Vagina (tissue), 2 donors: ENCODE data around the gene TMPRSS15.

Experiments
- CTCF ChIP-seq, 3 experiments: fragments of 450-650 bp in 2 of 3; fragments of 200-600 bp in 1 of 3; sonication (generic) in 1 of 3; IDR thresholded peaks; one replicate each; pipeline ENCODE4 v1.5.1; 2017 to 2019; ENCODE audit warnings: antibody characterized with exemption in 3 of 3, mild to moderate bottlenecking in 2 of 3, moderate library complexity in 2 of 3
- POLR2AphosphoS5 ChIP-seq, 2 donors: sonication (generic); formaldehyde crosslinking; IDR thresholded peaks; one replicate each; pipeline ENCODE4 v1.9.0; 2017; ENCODE audit warnings: antibody characterized with exemption in 2 of 2, mild to moderate bottlenecking in 2 of 2, low read depth in 1 of 2; ENCODE audit not compliant: insufficient read depth in 1 of 2

GRCh38 chr21:18443701-18444100, 40.1 kb upstream of the TMPRSS15 start:
- TF ChIP-seq CTCF (IDR thresholded peaks at IDR 0.05), result no peak
- no peak for TF ChIP-seq POLR2AphosphoS5 (IDR thresholded peaks at IDR 0.05; ENCODE audit: insufficient read depth in 1 of 2, low read depth in 1 of 2)
